Stimulated activated CD8-positive, alpha-beta memory T cell treated with anti-CD3 and anti-CD28 coated beads, Interleukin-2, amount 100 ng/mL, for 1 hour (primary cell): Measurements from ENCODE around the gene WDR6.
"Not testable (repeated sequence)": the region's sequence is repeated elsewhere in the genome, so short reads cannot be mapped to it uniquely, and the experiment has no call there.

Experiments
- DNase-seq, 2 donors: peaks; one replicate each; pipeline ENCODE4 v3.0.0-alpha.2; 2020; ENCODE audit warnings: low read depth in 2 of 2

The WDR6 gene

GRCh38 chr3:48991851-48992545 lies 15.2 kb upstream of the WDR6 start:
- no peak for DNase-seq

- DNase-seq, result no peak
Measured at GRCh38 chr3:48993834-48994233, 13.4 kb upstream of the WDR6 start.

GRCh38 chr3:48996640-48997039 lies 10.6 kb upstream of the WDR6 start:
- DNase-seq, result no peak

- no peak for DNase-seq
Measured at GRCh38 chr3:48997102-48997635, 10.0 kb upstream of the WDR6 start.

- no peak for DNase-seq
Measured at GRCh38 chr3:48997714-48998637, 9.2 kb upstream of the WDR6 start.

- no peak for DNase-seq
Measured at GRCh38 chr3:48999085-48999858, 7.9 kb upstream of the WDR6 start.

- no peak for DNase-seq
Measured at GRCh38 chr3:49001155-49001554, 6.0 kb upstream of the WDR6 start.

- DNase-seq, result no peak
Measured at GRCh38 chr3:49004352-49005302, 2.6 kb upstream of the WDR6 start.

- DNase-seq, result no peak
Measured at GRCh38 chr3:49005303-49005680, 1.9 kb upstream of the WDR6 start.

GRCh38 chr3:49005998-49006397 lies 1.2 kb upstream of the WDR6 start:
- no peak for DNase-seq

GRCh38 chr3:49006408-49007067 lies 653 bp upstream of the WDR6 start:
- DNase-seq, result no peak

- peak; percentile 68 to 85 for DNase-seq
Measured at GRCh38 chr3:49007771-49008528, 759 bp downstream of the WDR6 start.

GRCh38 chr3:49008627-49009026 lies 1.4 kb downstream of the WDR6 start:
- not testable (repeated sequence) for DNase-seq

GRCh38 chr3:49009396-49009795 lies 2.2 kb downstream of the WDR6 start:
- DNase-seq, result no peak

- DNase-seq, result no peak
Measured at GRCh38 chr3:49012441-49013017, 5.3 kb downstream of the WDR6 start.

GRCh38 chr3:49013113-49013737 lies 6.0 kb downstream of the WDR6 start:
- DNase-seq, result no peak

- no peak for DNase-seq
Measured at GRCh38 chr3:49013738-49014660, 6.8 kb downstream of the WDR6 start.

- DNase-seq, result no peak
Measured at GRCh38 chr3:49015072-49015471, 7.9 kb downstream of the WDR6 start.
